GM23248 (cell line): ENCODE data around the gene PRDM16.

Experiments used
- EZH2 ChIP-seq: fragments of 200-600 bp; sonication (generic); IDR thresholded peaks from 2 replicates; pipeline ENCODE4 v1.6.1; 2018; ENCODE audit warnings: antibody characterized with exemption, mild to moderate bottlenecking; ENCODE audit not compliant: insufficient read depth, poor library complexity, severe bottlenecking
- EZH2phosphoT487 ChIP-seq: fragments of 200-600 bp; sonication (generic); IDR thresholded peaks from 2 replicates; pipeline ENCODE4 v1.6.1; 2018; ENCODE audit warnings: antibody characterized with exemption, moderate library complexity, mild to moderate bottlenecking, low read depth; ENCODE audit not compliant: insufficient read depth

GRCh38 chr1:3470650-3471355 lies 401.8 kb downstream of the PRDM16 start:
- TF ChIP-seq EZH2 (no peak), EZH2phosphoT487 (no peak)
